Smooth muscle cell of the brain vasculature (primary cell): ENCODE measurements around the gene PTPA.

ENCODE experiments used
- DNase-seq: peaks from one replicate; pipeline ENCODE4 v3.0.0-alpha.2; 2012; ENCODE audit warnings: low read depth, low spot score

The PTPA gene

DNA sequence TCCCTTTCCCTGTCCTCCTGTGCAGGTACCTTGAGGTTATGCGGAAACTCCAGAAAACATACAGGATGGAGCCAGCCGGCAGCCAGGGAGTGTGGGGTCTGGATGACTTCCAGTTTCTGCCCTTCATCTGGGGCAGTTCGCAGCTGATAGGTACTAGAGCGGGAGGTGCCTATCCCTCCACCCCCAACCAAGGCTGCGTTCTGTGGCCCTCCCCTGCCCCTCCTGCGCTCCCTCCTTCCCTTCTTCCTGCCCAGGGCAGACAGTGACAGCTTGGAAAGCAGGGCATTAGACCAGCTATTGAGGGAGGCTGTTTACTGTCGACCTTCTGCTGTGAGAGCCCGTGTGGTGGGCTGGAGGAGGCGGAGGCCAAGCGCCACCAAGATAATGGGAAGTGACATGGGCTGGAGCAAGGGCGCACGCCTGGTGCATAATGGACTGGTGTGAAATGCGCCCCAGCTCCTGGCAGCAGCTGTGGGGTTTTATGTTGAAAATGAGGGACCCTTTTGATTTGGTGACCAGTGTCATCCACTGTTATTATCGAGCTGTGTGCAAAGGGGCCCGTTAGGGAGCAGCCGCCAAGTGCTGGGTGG lies 25.3 kb downstream of the PTPA start:
- DNase-seq = no peak

- no peak for DNase-seq
These were observed 26.3 kb downstream of the PTPA start for GRCh38 chr9:129137292-129138143.

DNA sequence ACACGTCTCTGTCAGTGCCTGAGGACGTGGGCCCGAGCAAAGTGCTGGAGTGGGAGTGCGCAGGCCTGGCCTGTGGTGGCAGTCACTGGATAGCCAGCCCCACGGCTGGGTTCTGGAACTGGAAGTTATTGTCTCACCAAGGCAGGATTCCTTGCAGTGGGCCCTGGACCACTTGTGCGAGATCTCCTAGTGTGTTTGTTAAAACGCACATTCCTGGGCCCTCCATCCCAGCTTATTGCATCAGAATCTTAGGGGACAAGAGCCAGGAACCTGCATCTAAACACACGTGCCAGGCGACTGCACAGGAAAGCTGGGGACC lies 26.9 kb downstream of the PTPA start:
- no peak for DNase-seq

DNA sequence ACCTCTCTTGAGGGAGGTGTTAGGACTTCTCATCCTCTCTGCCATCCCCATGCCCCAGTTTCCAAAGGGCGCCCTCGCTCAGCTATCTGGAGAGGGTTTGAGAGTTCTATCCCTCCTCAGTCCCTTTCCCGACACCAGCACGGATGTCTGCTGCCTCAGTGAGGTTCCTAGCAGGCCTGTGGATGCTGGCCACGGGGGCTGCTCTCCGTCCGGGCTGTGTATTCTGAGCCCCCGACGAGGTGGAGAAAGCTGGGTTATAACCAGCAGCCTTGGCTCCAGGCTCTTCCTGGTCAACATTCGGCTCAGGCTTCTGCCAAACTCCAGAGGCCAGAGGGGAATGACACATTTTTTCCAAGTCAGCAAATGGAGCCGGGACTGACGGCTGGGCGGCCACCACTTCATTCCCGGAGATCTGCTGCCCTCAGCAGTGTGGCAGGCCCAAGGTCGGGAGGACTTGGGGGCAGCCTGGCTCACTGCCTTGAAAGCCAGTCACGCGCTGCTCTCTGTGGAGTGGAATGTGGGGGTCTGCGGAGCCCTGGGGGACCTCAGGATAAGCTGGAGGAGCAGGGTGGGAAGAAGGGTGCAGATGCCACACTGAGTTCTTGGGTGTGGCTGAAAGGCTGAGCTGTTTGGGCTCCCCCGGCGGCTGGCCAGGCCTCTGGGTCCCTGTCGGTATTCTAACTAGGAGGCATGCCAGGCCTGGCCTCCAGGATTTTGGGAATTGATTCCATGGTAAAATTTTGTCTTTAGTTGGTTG lies 27.4 kb downstream of the PTPA start:
- no peak for DNase-seq

GRCh38 chr9:129139233-129139992 lies 28.2 kb downstream of the PTPA start:
- DNase-seq = peak; percentile 76

DNA sequence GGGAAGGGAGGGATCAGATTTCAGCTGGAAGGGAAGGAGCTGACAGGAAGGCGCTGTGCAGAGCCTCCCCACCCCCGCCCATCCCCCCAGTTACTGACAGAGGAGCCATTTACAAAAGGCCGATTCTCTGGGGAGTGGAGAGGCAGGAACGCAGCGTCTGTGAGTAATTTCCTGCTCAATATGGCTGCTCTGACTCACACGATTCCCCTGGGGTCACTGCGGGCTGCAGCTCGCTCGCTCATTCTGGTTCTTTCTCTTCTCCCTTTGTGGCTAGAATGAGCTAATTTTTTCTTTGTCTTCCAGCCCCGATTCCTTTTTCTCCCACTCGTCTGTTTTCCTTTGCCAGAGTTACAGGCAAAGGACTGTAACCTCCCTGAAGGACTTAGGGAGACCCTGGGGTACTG lies 28.8 kb downstream of the PTPA start:
- peak; percentile 100 for DNase-seq

DNA sequence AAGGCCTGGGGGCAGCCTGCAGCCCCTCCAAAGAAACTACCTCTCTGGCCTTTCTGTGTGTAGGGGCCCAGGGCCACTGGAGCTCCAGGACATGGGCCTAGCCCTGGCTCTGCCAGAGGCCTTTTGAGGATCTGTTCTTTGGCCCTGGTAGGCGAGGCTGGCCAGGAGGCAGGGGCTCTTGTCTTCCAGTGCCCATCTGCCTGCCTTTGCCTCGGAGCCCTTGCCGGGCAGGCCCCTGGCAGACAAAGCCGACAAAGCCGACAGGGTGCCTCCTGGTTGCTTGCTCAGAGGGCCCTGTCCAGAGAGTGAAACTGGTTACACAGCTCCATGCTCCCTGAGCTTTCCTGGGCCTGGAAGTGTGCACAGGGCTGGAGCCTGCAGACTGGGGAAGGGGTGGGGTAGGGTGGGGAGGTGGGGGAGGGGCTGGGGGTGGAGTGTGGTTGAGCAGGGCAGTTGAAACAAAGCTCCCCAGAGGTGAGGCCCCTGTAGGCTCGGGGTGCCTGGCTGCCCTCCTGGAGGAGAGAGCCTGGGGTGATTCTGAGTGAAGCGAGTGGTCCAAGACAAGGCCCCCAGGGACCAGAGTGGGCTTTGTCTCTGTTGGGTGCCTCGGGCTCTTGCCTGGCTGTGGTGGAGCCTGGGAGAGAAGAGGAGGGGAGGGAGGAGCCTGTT lies 29.3 kb downstream of the PTPA start:
- no peak for DNase-seq

DNA sequence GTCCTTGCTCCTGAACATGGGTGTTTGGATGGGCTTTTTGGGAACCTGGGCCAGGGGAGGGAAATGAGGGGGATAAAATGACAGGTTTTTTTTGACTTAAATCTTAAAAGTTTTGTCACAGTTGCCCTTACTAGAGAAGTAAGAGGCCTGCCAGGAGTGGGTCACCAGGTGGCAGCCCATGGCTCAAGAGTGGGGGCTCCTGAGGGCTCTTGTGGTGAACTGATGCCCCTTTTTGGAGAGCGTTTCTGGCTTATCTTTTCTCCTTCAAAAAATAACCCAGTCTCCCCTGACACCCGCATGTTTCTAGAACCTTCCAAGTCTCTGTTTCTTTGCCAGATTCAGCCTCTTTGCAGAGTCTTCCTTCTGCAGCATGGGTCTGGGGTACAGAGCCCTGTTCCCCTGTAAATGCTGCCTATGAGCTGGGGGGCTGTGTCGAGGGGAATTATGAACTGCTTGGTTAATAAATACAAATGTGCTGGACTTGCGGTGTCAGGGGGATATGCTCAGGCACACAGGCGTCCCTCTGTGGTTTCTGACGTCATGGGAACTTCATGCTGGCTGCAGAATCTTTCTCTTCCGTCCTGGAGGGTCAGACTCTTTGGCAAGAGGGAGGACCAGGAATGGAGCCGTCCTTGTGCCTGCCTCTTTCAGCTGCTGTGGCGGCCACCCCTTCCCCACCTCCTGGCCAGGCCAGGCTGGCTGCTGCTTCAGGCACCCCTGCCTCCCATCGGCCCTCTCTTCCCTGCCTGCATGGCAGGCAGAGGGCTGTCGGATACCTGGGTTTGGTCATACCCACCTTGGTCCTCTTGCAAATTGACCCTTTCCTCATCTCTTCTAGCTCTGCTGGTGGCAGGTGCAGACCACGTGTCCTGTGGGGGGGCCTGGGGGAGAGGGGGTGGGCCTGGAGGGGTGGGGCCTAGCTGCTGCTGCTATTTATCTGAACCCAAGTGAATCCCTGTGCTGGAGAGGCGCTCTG lies 30.1 kb downstream of the PTPA start:
- DNase-seq = peak; percentile 68

GRCh38 chr9:129142138-129142935 lies 31.1 kb downstream of the PTPA start:
- DNase-seq = no peak

GRCh38 chr9:129143031-129143927 lies 32.1 kb downstream of the PTPA start:
- DNase-seq = peak; percentile 79

GRCh38 chr9:129145316-129145715 lies 34.1 kb downstream of the PTPA start:
- no peak for DNase-seq

GRCh38 chr9:129145841-129146292 lies 34.7 kb downstream of the PTPA start:
- peak; percentile 96 for DNase-seq

GRCh38 chr9:129146441-129146941 lies 35.3 kb downstream of the PTPA start:
- DNase-seq = no peak

- DNase-seq = no peak
These were observed 37.4 kb downstream of the PTPA start for GRCh38 chr9:129148463-129149204.

- no peak for DNase-seq
These were observed 38.2 kb downstream of the PTPA start for GRCh38 chr9:129149442-129149841.

DNA sequence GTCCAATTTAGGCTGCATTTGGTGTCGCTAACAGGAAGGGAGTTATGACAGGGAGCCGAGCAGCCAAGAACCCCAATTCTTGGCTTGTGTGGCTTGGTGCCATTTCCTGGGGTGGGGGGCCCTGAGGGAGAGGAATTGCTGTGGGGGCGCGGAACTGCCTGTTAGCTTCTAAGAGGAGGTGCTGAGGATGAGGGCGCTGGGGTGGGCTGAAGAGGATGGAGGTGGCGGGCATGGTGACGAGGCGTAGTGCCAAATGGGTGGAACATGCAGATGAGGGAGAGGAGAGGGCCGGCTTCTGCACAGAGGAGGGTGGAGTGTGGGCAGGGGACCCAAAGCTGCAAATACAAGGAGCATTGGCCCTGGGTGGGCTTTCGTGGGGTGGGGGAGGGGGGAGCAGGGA lies 38.9 kb downstream of the PTPA start:
- no peak for DNase-seq

GRCh38 chr9:129150672-129151211 lies 39.5 kb downstream of the PTPA start:
- no peak for DNase-seq
